Right atrium auricular region (tissue), 2 donors: ENCODE data around the gene USP3. TPM values are rescaled to one million over a fixed set of nuclear protein-coding genes. Genes with fewer than 3 reads are reported as not detected.
"Not testable (repeated sequence)": the region's sequence is repeated elsewhere in the genome, so short reads cannot be mapped to it uniquely, and the experiment has no call there.

ENCODE experiments used
- DNase-seq: peaks from one replicate; pipeline ENCODE4 v3.0.0-alpha.2; 2019; ENCODE audit warnings: low spot score
- H3K27ac ChIP-seq, 2 donors: fragments of 200-600 bp; sonication (generic); 1 replicate in 1 of 2; 2 replicates in 1 of 2; pipeline ENCODE4 v1.5.1; 2016 to 2019
- H3K27me3 ChIP-seq, 2 donors: fragments of 200-600 bp; sonication (generic); one replicate each; pipeline versions ENCODE4 v1.5.1 to v1.6.0; 2017 to 2019
- H3K36me3 ChIP-seq: fragments of 200-600 bp; sonication (generic); one replicate; pipeline ENCODE4 v1.5.1; 2016
- H3K4me1 ChIP-seq, 2 donors: fragments of 200-600 bp; sonication (generic); one replicate each; pipeline versions ENCODE4 v1.5.1 to v1.6.0; 2017 to 2019
- H3K4me3 ChIP-seq, 2 donors: fragments of 200-600 bp; sonication (generic); 1 replicate in 1 of 2; 2 replicates in 1 of 2; pipeline ENCODE4 v1.5.1; 2017 to 2019; ENCODE audit warnings: mild to moderate bottlenecking in 1 of 2, moderate library complexity in 1 of 2
- H3K9me3 ChIP-seq, 2 donors: fragments of 200-600 bp; sonication (generic); one replicate each; pipeline ENCODE4 v1.5.1; 2019
- CTCF ChIP-seq, 2 donors: fragments of 200-600 bp; sonication (generic); IDR thresholded peaks; one replicate each; pipeline ENCODE4 v1.5.1; 2019; ENCODE audit warnings: antibody characterized with exemption in 2 of 2
- total RNA-seq, 2 donors: library from RNA; depleted of rRNA; stranded (reverse); fragments of >200 nt; gene quantifications; one replicate each; pipeline ENCODE4 v1.1.0, GENCODE V29; 2016

The USP3 gene
- total RNA-seq, 2 donors from 2014 or later = 12.3 to 18.5 TPM

GRCh38 chr15:63530752-63531299 is 26.4 kb downstream of the USP3 start:
- Histone ChIP-seq H3K27me3 (no peaks in the 10 kb centered on the region), H3K9me3 (no peaks in the 10 kb centered on the region), H3K4me3 (no peak overlapping the region), H3K4me1 (peaks cover 0 to 9% of the 10 kb centered on the region in 2 donors), H3K27ac (no peak overlapping the region), H3K36me3 (no peaks in the 10 kb centered on the region)
- DNase-seq = no peak
- no peak for TF ChIP-seq CTCF (IDR thresholded peaks at IDR 0.05)

GRCh38 chr15:63531586-63531985 is 27.2 kb downstream of the USP3 start:
- TF ChIP-seq CTCF (IDR thresholded peaks at IDR 0.05) = no peak
- DNase-seq = no peak
- Histone ChIP-seq H3K36me3 (no peaks in the 10 kb centered on the region), H3K4me1 (peaks cover 0 to 9% of the 10 kb centered on the region in 2 donors), H3K27me3 (no peaks in the 10 kb centered on the region), H3K4me3 (no peak overlapping the region), H3K27ac (no peak overlapping the region), H3K9me3 (no peaks in the 10 kb centered on the region)

GRCh38 chr15:63532307-63532744 is 27.9 kb downstream of the USP3 start:
- Histone ChIP-seq H3K27ac (no peak overlapping the region), H3K4me3 (no peak overlapping the region), H3K4me1 (peaks cover 0 to 9% of the 10 kb centered on the region in 2 donors), H3K27me3 (no peaks in the 10 kb centered on the region), H3K36me3 (peaks cover 5% of the 10 kb centered on the region), H3K9me3 (no peaks in the 10 kb centered on the region)
- TF ChIP-seq CTCF (IDR thresholded peaks at IDR 0.05) = no peak
- no peak for DNase-seq

- H3K9me3 ChIP-seq, H3K27ac ChIP-seq, DNase-seq, H3K36me3 ChIP-seq, H3K4me1 ChIP-seq, H3K27me3 ChIP-seq, H3K4me3 ChIP-seq: not testable (repeated sequence)
Observed at GRCh38 chr15:63534888-63535287, 30.5 kb downstream of the USP3 start.

GRCh38 chr15:63535689-63536088 is 31.3 kb downstream of the USP3 start:
- Histone ChIP-seq H3K27me3 (no peaks in the 10 kb centered on the region), H3K4me1 (no peaks in the 10 kb centered on the region), H3K9me3 (no peaks in the 10 kb centered on the region), H3K36me3 (peaks cover 6% of the 10 kb centered on the region), H3K4me3 (no peak overlapping the region), H3K27ac (no peak overlapping the region)
- no peak for TF ChIP-seq CTCF (IDR thresholded peaks at IDR 0.05)
- no peak for DNase-seq

GRCh38 chr15:63538876-63539275 is 34.5 kb downstream of the USP3 start:
- Histone ChIP-seq H3K27ac (no peak overlapping the region), H3K9me3 (no peaks in the 10 kb centered on the region), H3K4me1 (no peaks in the 10 kb centered on the region), H3K4me3 (no peak overlapping the region), H3K36me3 (peaks cover 6% of the 10 kb centered on the region), H3K27me3 (no peaks in the 10 kb centered on the region)
- no peak for DNase-seq
- no peak for TF ChIP-seq CTCF (IDR thresholded peaks at IDR 0.05)
